Panc1 (cell line): ENCODE data around the gene SMURF2. TPM values are rescaled to one million over a fixed set of nuclear protein-coding genes. Genes with fewer than 3 reads are reported as not detected.

ENCODE experiments used
- ATAC-seq: fragments of 200-7000 bp; cut with Tn5 transposase; 2 replicates; pipeline ENCODE4 v1.9.1; 2020; ENCODE audit warnings: mild to moderate bottlenecking, moderate library complexity
- BruUV-seq: library from RNA; stranded (reverse); fragments of 400-500 nt; replicated peaks from 2 replicates; lab custom pipeline; 2021; lab: Mats Ljungman, UMichigan
- CTCF ChIA-PET: fragments of 300-600 bp; sonication (Branson Sonifier 250); formaldehyde crosslinking; loops from one replicate; lab custom pipeline; 2022; ENCODE audit warnings: antibody characterized with exemption; lab: Charles Lee
- POLR2A ChIA-PET: fragments of 300-600 bp; sonication (Branson Sonifier 250); formaldehyde crosslinking; loops from one replicate; lab custom pipeline; 2022; ENCODE audit warnings: antibody characterized with exemption; lab: Charles Lee
- DNase-seq: peaks from one replicate; pipeline ENCODE4 v3.0.0-alpha.2; 2010; ENCODE audit warnings: low read depth, low spot score
- H3K27ac ChIP-seq: 2 replicates; pipeline ENCODE4 v1.5.1; 2011; ENCODE audit warnings: mild to moderate bottlenecking, low read length, inconsistent platforms
- H3K27me3 ChIP-seq: fragments of 200-500 bp; sonication (Bioruptor generic); 2 replicates; pipeline ENCODE4 v1.6.0; 2014; ENCODE audit warnings: low read length, inconsistent platforms; ENCODE audit not compliant: control insufficient read depth, insufficient read depth
- H3K36me3 ChIP-seq: fragments of 200-500 bp; sonication (Bioruptor generic); 2 replicates; pipeline ENCODE4 v1.5.1; 2014; ENCODE audit warnings: inconsistent platforms, mild to moderate bottlenecking, low read length, moderate library complexity; ENCODE audit not compliant: control insufficient read depth, insufficient read depth
- H3K4me1 ChIP-seq: 2 replicates; pipeline ENCODE4 v1.5.1; 2011; ENCODE audit warnings: inconsistent platforms, mild to moderate bottlenecking, low read length, moderate library complexity; ENCODE audit not compliant: control insufficient read depth, insufficient read depth
- H3K4me3 ChIP-seq, 2 experiments: 2 replicates each; pipeline ENCODE4 v1.5.1; 2011 to 2012; ENCODE audit warnings: low read depth in 2 of 2, low read length in 2 of 2, mild to moderate bottlenecking in 2 of 2, inconsistent platforms in 1 of 2, moderate library complexity in 1 of 2
- H3K9me3 ChIP-seq: fragments of 200-500 bp; sonication (Bioruptor generic); 2 replicates; pipeline ENCODE4 v1.5.1; 2014; ENCODE audit warnings: low read depth, mild to moderate bottlenecking, inconsistent platforms, low read length, moderate library complexity; ENCODE audit not compliant: control insufficient read depth, insufficient read depth
- CTCF ChIP-seq: fragments of 450-650 bp; IDR thresholded peaks from 2 replicates; pipeline ENCODE4 v1.5.1; 2017; ENCODE audit warnings: mild to moderate bottlenecking
- POLR2AphosphoS5 ChIP-seq: IDR thresholded peaks from 2 replicates; pipeline ENCODE4 v1.6.1; 2012; ENCODE audit warnings: mild to moderate bottlenecking, low read depth, low read length, moderate library complexity
- REST ChIP-seq, 2 experiments: IDR thresholded peaks; 2 replicates each; pipeline ENCODE4 v1.6.1; 2011 to 2012; ENCODE audit warnings: low read depth in 2 of 2, control low read depth in 1 of 2, low read length in 1 of 2, mild to moderate bottlenecking in 1 of 2, moderate library complexity in 1 of 2; ENCODE audit not compliant: insufficient read depth in 1 of 2
- SIN3A ChIP-seq: IDR thresholded peaks from 2 replicates; pipeline ENCODE4 v1.6.1; 2012; ENCODE audit warnings: low read depth, mild to moderate bottlenecking, low read length, moderate library complexity, borderline replicate concordance; ENCODE audit not compliant: insufficient read depth
- TCF7L2 ChIP-seq: IDR thresholded peaks from 2 replicates; pipeline ENCODE4 v1.6.1; 2011; ENCODE audit warnings: mild to moderate bottlenecking, low read depth, low read length, inconsistent platforms
- in situ Hi-C: cut with HindIII; loops from 2 replicates; pipeline ENCODE4 v1.10.0; 2016; ENCODE audit warnings: low sequenced_read_pairs, low pct_unique_long_range_greater_than_20kb
- intact Hi-C: fragments of 100-400 bp; cut with micrococcal nuclease; formaldehyde crosslinking; loops from one replicate; pipeline ENCODE4 v1.10.0; 2022; ENCODE audit not compliant: unreplicated experiment
- total RNA-seq: library from RNA; stranded (reverse); gene quantifications from one replicate; pipeline ENCODE4 v1.2.1, GENCODE V29; 2021; ENCODE audit not compliant: unreplicated experiment

Gene SMURF2
- total RNA-seq, 1 experiment from 2014 or later: 21.3 TPM

- peaks cover 4% of the 10 kb centered on the region; the same call in 1 of the 2 replicates for H3K36me3 ChIP-seq
- ATAC-seq: no peak
- H3K4me1 ChIP-seq: peaks cover 3% of the 10 kb centered on the region; the same call in 1 of the 2 replicates
- no peak overlapping the region for H3K4me3 ChIP-seq
- H3K9me3 ChIP-seq: no peaks in the 10 kb centered on the region
- TF ChIP-seq SIN3A (no peak), TCF7L2 (no peak), CTCF (no peak), POLR2AphosphoS5 (no peak), REST (IDR thresholded peaks at IDR 0.05; ENCODE audit: insufficient read depth in 1 of 2, low read depth in 2 of 2, low read length in 1 of 2) (no peak)
- CTCF ChIA-PET: no interaction called here
- intact Hi-C loops (no loop called here), in situ Hi-C loops (no loop called here)
- no TSS peak for BruUV-seq
- no peaks in the 10 kb centered on the region for H3K27me3 ChIP-seq
- DNase-seq: no peak
- no peak overlapping the region for H3K27ac ChIP-seq
- POLR2A ChIA-PET: no interaction called here
These were observed 88.9 kb downstream of the SMURF2 start for GRCh38 chr17:64573214-64573613.

GRCh38 chr17:64572682-64573154 is 89.4 kb downstream of the SMURF2 start:
- intact Hi-C loops: no loop called here

More at GRCh38 chr17:64572682-64573154, 89.4 kb downstream of the SMURF2 start:
- peaks cover 3% of the 10 kb centered on the region; the same call in 1 of the 2 replicates for H3K4me1 ChIP-seq
- in situ Hi-C loops: no loop called here
- ChIA-PET POLR2A (no interaction called here), CTCF (no interaction called here)
- BruUV-seq: no TSS peak
- no peak for DNase-seq
- TF ChIP-seq SIN3A (no peak), CTCF (no peak), REST (IDR thresholded peaks at IDR 0.05; ENCODE audit: insufficient read depth in 1 of 2, low read depth in 2 of 2, low read length in 1 of 2) (no peak), TCF7L2 (no peak), POLR2AphosphoS5 (no peak)
- peaks cover 4% of the 10 kb centered on the region; the same call in 1 of the 2 replicates for H3K36me3 ChIP-seq
- H3K9me3 ChIP-seq: no peaks in the 10 kb centered on the region
- no peaks in the 10 kb centered on the region for H3K27me3 ChIP-seq
- ATAC-seq: no peak
- H3K4me3 ChIP-seq: no peak overlapping the region
- no peak overlapping the region for H3K27ac ChIP-seq
